NT2/D1 (cell line): Measurements from ENCODE around the gene XYLT1.

Experiments
- SUZ12 ChIP-seq: IDR thresholded peaks from 2 replicates; pipeline ENCODE4 v1.6.1; 2011; ENCODE audit not compliant: insufficient read length, insufficient read depth; ENCODE audit errors: extremely low read depth
- YY1 ChIP-seq: IDR thresholded peaks from 2 replicates; pipeline ENCODE4 v1.6.1; 2011; ENCODE audit not compliant: insufficient read length, insufficient read depth
- ZNF274 ChIP-seq: IDR thresholded peaks from 2 replicates; pipeline ENCODE4 v1.6.1; 2011; ENCODE audit warnings: mild to moderate bottlenecking, low read depth, low read length

DNA sequence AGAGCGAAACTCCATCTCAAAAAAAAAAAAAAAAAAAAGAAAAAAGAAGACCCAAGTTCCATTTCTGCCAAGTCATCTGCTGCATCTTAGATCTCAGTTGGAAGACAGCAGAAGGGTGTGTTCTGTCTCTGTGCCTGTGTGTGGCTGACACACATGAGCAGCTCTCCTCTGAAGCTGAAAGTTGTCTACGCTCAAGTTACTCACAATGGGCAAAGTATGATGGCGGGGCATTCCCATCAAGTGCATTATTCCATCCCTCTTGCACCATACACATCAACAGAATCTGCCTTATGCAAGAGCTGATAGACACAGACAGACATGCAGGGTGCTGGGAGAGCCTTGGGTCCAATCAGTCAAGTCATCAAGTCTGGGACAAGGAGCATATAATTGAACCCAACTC is 402.2 kb downstream of the XYLT1 start:
- TF ChIP-seq ZNF274 (no peak), SUZ12 (no peak), YY1 (no peak)
